Neural progenitor cell (in vitro differentiated cells): ENCODE results near the gene CHAC1. TPM values are rescaled to one million over a fixed set of nuclear protein-coding genes. Genes with fewer than 3 reads are reported as not detected.

Experiments used
- DNase-seq: peaks from one replicate; pipeline ENCODE4 v3.0.0-alpha.2; 2016; ENCODE audit warnings: low spot score
- H2AFZ ChIP-seq: fragments of 200-600 bp; sonication (generic); replicated peaks from 2 replicates; pipeline ENCODE4 v1.6.1; 2016; ENCODE audit warnings: antibody characterized with exemption
- H3F3A ChIP-seq: fragments of 200-600 bp; sonication (generic); 2 replicates; pipeline ENCODE4 v1.6.1; 2016; ENCODE audit warnings: antibody characterized with exemption, low read depth
- H3K27ac ChIP-seq: fragments of 200-600 bp; sonication (generic); 2 replicates; pipeline ENCODE4 v1.5.1; 2016; ENCODE audit warnings: mild to moderate bottlenecking
- H3K27me3 ChIP-seq: fragments of 200-600 bp; sonication (generic); 2 replicates; pipeline ENCODE4 v1.6.1; 2016; ENCODE audit warnings: mild to moderate bottlenecking, moderate library complexity
- H3K36me3 ChIP-seq: fragments of 200-600 bp; sonication (generic); 2 replicates; pipeline ENCODE4 v1.5.1; 2016
- H3K4me1 ChIP-seq: fragments of 200-600 bp; sonication (generic); 2 replicates; pipeline ENCODE4 v1.6.1; 2016; ENCODE audit warnings: mixed run types
- H3K4me2 ChIP-seq: fragments of 200-600 bp; sonication (generic); 2 replicates; pipeline ENCODE4 v1.6.1; 2016
- H3K4me3 ChIP-seq: fragments of 200-600 bp; sonication (generic); 2 replicates; pipeline ENCODE4 v1.5.1; 2016
- H3K79me2 ChIP-seq: fragments of 200-600 bp; sonication (generic); 2 replicates; pipeline ENCODE4 v1.6.1; 2016; ENCODE audit warnings: low read depth
- H3K9ac ChIP-seq: fragments of 200-600 bp; sonication (generic); 2 replicates; pipeline ENCODE4 v1.6.1; 2016
- H3K9me3 ChIP-seq: fragments of 200-600 bp; sonication (generic); 2 replicates; pipeline ENCODE4 v1.5.1; 2016; ENCODE audit warnings: low read depth
- H4K20me1 ChIP-seq: fragments of 200-600 bp; sonication (generic); 2 replicates; pipeline ENCODE4 v1.6.1; 2016; ENCODE audit warnings: low read depth
- H3K27ac Mint-ChIP-seq: 3 replicates; pipeline ENCODE4 v1.8.0; 2021; ENCODE audit warnings: mixed read lengths
- H3K27me3 Mint-ChIP-seq: 2 replicates; pipeline ENCODE4 v1.8.0; 2022; ENCODE audit warnings: low read depth, mild to moderate bottlenecking, inconsistent platforms, moderate library complexity, mixed read lengths; ENCODE audit not compliant: insufficient read depth
- H3K36me3 Mint-ChIP-seq: 3 replicates; pipeline ENCODE4 v1.8.0; 2021; ENCODE audit warnings: mixed read lengths
- H3K4me1 Mint-ChIP-seq: 3 replicates; pipeline ENCODE4 v1.8.0; 2021; ENCODE audit warnings: mixed read lengths
- H3K4me3 Mint-ChIP-seq: 3 replicates; pipeline ENCODE4 v1.8.0; 2021; ENCODE audit warnings: mild to moderate bottlenecking, moderate library complexity, mixed read lengths
- H3K9me3 Mint-ChIP-seq: 3 replicates; pipeline ENCODE4 v1.8.0; 2020; ENCODE audit warnings: mixed read lengths
- CTCF ChIP-seq: fragments of 200-600 bp; sonication (generic); IDR thresholded peaks from 2 replicates; pipeline ENCODE4 v1.5.1; 2017; ENCODE audit warnings: antibody characterized with exemption, mild to moderate bottlenecking
- EZH2 ChIP-seq: fragments of 200-600 bp; sonication (generic); IDR thresholded peaks from 2 replicates; pipeline ENCODE4 v1.6.1; 2017; ENCODE audit warnings: antibody characterized with exemption, mild to moderate bottlenecking, moderate library complexity
- EZH2phosphoT487 ChIP-seq: fragments of 200-600 bp; sonication (generic); IDR thresholded peaks from 2 replicates; pipeline ENCODE4 v1.6.1; 2017; ENCODE audit warnings: antibody characterized with exemption
- total RNA-seq: library from RNA; depleted of rRNA; stranded (reverse); fragments of >200 nt; gene quantifications from 2 replicates; pipeline ENCODE4 v1.2.3, GENCODE V29; 2015; ENCODE audit warnings: low replicate concordance

Gene CHAC1
- total RNA-seq, 1 donor from 2014 or later, result 2.4 TPM

- H3K27ac Mint-ChIP-seq, result no peak overlapping the region
- TF ChIP-seq CTCF (no peak), EZH2 (no peak), EZH2phosphoT487 (no peak)
- H3K4me1 ChIP-seq, result no peaks in the 10 kb centered on the region
- no peak overlapping the region for H3K4me3 ChIP-seq
- no peak for DNase-seq
- peaks cover 5% of the 10 kb centered on the region for H3K36me3 ChIP-seq
- H3K36me3 Mint-ChIP-seq, result peaks cover 41% of the 10 kb centered on the region
- no peaks in the 10 kb centered on the region for H3K27me3 Mint-ChIP-seq
- no peak overlapping the region for H2AFZ ChIP-seq
- no peaks in the 10 kb centered on the region for H4K20me1 ChIP-seq
- no peaks in the 10 kb centered on the region for H3K9me3 ChIP-seq
- no peaks in the 10 kb centered on the region for H3K9me3 Mint-ChIP-seq
- no peaks in the 10 kb centered on the region for H3K27me3 ChIP-seq
- H3K9ac ChIP-seq, result no peak overlapping the region
- H3K4me3 Mint-ChIP-seq, result no peak overlapping the region
- no peaks in the 10 kb centered on the region for H3K79me2 ChIP-seq
- no peaks in the 10 kb centered on the region for H3K4me1 Mint-ChIP-seq
- H3F3A ChIP-seq, result no peaks in the 10 kb centered on the region
- no peak overlapping the region for H3K4me2 ChIP-seq
- no peak overlapping the region for H3K27ac ChIP-seq
Observed at GRCh38 chr15:40990789-40991188, 37.5 kb downstream of the CHAC1 start.

DNA sequence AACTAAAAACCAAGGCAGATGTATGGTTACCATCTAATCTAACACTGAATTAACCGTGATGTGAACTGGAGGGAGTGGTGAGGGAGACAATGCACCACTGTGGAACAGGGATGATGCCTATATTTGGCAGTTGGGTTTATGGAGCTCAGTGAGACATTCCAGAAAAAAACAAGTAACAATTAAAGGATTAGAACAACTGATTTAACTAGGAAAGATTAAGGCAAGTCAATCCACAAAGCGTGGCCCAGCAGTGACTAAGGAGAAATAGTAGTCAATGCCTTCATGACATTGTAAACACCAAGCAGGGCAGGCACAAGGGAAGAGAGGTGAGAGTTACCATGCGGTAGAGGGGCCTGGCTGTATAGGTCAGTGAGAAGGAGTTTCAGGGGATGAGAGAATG lies 38.1 kb downstream of the CHAC1 start:
- no peaks in the 10 kb centered on the region for H3K79me2 ChIP-seq
- no peak overlapping the region for H3K9ac ChIP-seq
- no peaks in the 10 kb centered on the region for H4K20me1 ChIP-seq
- Mint-ChIP-seq H3K27ac (no peak overlapping the region), H3K4me1 (no peaks in the 10 kb centered on the region), H3K4me3 (no peak overlapping the region), H3K36me3 (peaks cover 41% of the 10 kb centered on the region), H3K27me3 (no peaks in the 10 kb centered on the region), H3K9me3 (no peaks in the 10 kb centered on the region)
- H3K27me3 ChIP-seq, result no peaks in the 10 kb centered on the region
- H3K4me2 ChIP-seq, result no peak overlapping the region
- H3K4me1 ChIP-seq, result no peaks in the 10 kb centered on the region
- no peak overlapping the region for H3K4me3 ChIP-seq
- H3K27ac ChIP-seq, result no peak overlapping the region
- no peak for TF ChIP-seq CTCF
- no peak for TF ChIP-seq EZH2
- no peak for TF ChIP-seq EZH2phosphoT487
- peaks cover 5% of the 10 kb centered on the region for H3K36me3 ChIP-seq
- peak; percentile 45 for DNase-seq
- H2AFZ ChIP-seq, result no peak overlapping the region
- H3F3A ChIP-seq, result no peaks in the 10 kb centered on the region
- no peaks in the 10 kb centered on the region for H3K9me3 ChIP-seq

- Mint-ChIP-seq H3K4me3 (no peak overlapping the region), H3K36me3 (peaks cover 36% of the 10 kb centered on the region), H3K4me1 (no peaks in the 10 kb centered on the region), H3K27me3 (no peaks in the 10 kb centered on the region), H3K27ac (no peak overlapping the region), H3K9me3 (no peaks in the 10 kb centered on the region)
- H3K4me1 ChIP-seq, result no peaks in the 10 kb centered on the region
- TF ChIP-seq CTCF (no peak), EZH2 (no peak), EZH2phosphoT487 (no peak)
- no peak overlapping the region for H2AFZ ChIP-seq
- no peak overlapping the region for H3K4me2 ChIP-seq
- DNase-seq, result no peak
- H3K27ac ChIP-seq, result no peak overlapping the region
- no peak overlapping the region for H3K9ac ChIP-seq
- H3K27me3 ChIP-seq, result no peaks in the 10 kb centered on the region
- H4K20me1 ChIP-seq, result no peaks in the 10 kb centered on the region
- H3K36me3 ChIP-seq, result peaks cover 7% of the 10 kb centered on the region
- H3K79me2 ChIP-seq, result no peaks in the 10 kb centered on the region
- no peaks in the 10 kb centered on the region for H3K9me3 ChIP-seq
- no peaks in the 10 kb centered on the region for H3F3A ChIP-seq
- no peak overlapping the region for H3K4me3 ChIP-seq
Observed at GRCh38 chr15:40992241-40992741, 39.0 kb downstream of the CHAC1 start.

GRCh38 chr15:40992825-40993224 lies 39.6 kb downstream of the CHAC1 start:
- no peaks in the 10 kb centered on the region for H3K9me3 Mint-ChIP-seq
- no peak for TF ChIP-seq CTCF
- no peak for TF ChIP-seq EZH2
- TF ChIP-seq EZH2phosphoT487, result no peak
- Histone ChIP-seq H3F3A (no peaks in the 10 kb centered on the region), H3K4me1 (no peaks in the 10 kb centered on the region), H3K9ac (no peak overlapping the region), H3K27ac (no peak overlapping the region), H3K9me3 (no peaks in the 10 kb centered on the region), H3K79me2 (no peaks in the 10 kb centered on the region), H3K4me3 (no peak overlapping the region), H3K4me2 (no peak overlapping the region), H4K20me1 (no peaks in the 10 kb centered on the region), H2AFZ (no peak overlapping the region), H3K36me3 (peaks cover 7% of the 10 kb centered on the region), H3K27me3 (no peaks in the 10 kb centered on the region)
- no peak overlapping the region for H3K27ac Mint-ChIP-seq
- peaks cover 32% of the 10 kb centered on the region for H3K36me3 Mint-ChIP-seq
- no peak for DNase-seq
- H3K4me1 Mint-ChIP-seq, result no peaks in the 10 kb centered on the region
- no peak overlapping the region for H3K4me3 Mint-ChIP-seq
- no peaks in the 10 kb centered on the region for H3K27me3 Mint-ChIP-seq
